ENCODE results near the gene WNT11. TPM values are rescaled to one million over a fixed set of nuclear protein-coding genes. Genes with fewer than 3 reads are reported as not detected.
A peak's percentile ranks its signal among the peaks of the same experiment; 100 is the strongest.

The WNT11 gene
- total and polyA plus RNA-seq, 2 of the 13 experiments (the other 11 are each of a cell fraction or from before 2014, with no cell fraction given) = 0.34 to 0.66 TPM

GRCh38 chr11:76148941-76149613 lies 57.2 kb downstream of the WNT11 start (continued):
- peak; percentile 83 for TF ChIP-seq ETV5 (CRISPR knock-in tag; IDR thresholded peaks at IDR 0.05; ENCODE audit: borderline replicate concordance)
- no peak for TF ChIP-seq MBNL3 (CRISPR knock-in tag; conservative IDR thresholded peaks at IDR 0.05)
- TF ChIP-seq HCFC1 (IDR thresholded peaks at IDR 0.05; ENCODE audit: low read depth, low read length) = no peak
- TF ChIP-seq ZNF547 (CRISPR knock-in tag; IDR thresholded peaks at IDR 0.05) = no peak
- no peak for TF ChIP-seq YEATS4 (CRISPR knock-in tag; IDR thresholded peaks at IDR 0.05; ENCODE audit: borderline replicate concordance)
- TF ChIP-seq SRSF1 (optimal IDR thresholded peaks at IDR 0.05; ENCODE audit: low read depth, low read length) = no peak
- no peak for TF ChIP-seq NFE2L2 (IDR thresholded peaks at IDR 0.05; ENCODE audit: low read length)
- TF ChIP-seq ZBTB39 (CRISPR knock-in tag; IDR thresholded peaks at IDR 0.05) = no peak
- TF ChIP-seq ZSCAN30 (CRISPR knock-in tag; IDR thresholded peaks at IDR 0.05) = no peak
- TF ChIP-seq KDM3A (CRISPR knock-in tag; IDR thresholded peaks at IDR 0.05; ENCODE audit: low read depth) = no peak
- no peak for TF ChIP-seq TRIM22 (IDR thresholded peaks at IDR 0.05)
- TF ChIP-seq PHF20 (CRISPR knock-in tag; IDR thresholded peaks at IDR 0.05) = no peak
- TF ChIP-seq ZNF367 (CRISPR knock-in tag; IDR thresholded peaks at IDR 0.05; ENCODE audit: borderline replicate concordance) = no peak
- TF ChIP-seq ZBTB46 (CRISPR knock-in tag; IDR thresholded peaks at IDR 0.05; ENCODE audit: borderline replicate concordance) = 0 out of 2 replicates have a peak, but pooled peaks have one; percentile 49
- TF ChIP-seq ZNF10 (CRISPR knock-in tag; IDR thresholded peaks at IDR 0.05; ENCODE audit: borderline replicate concordance, low read depth) = no peak
- 0 out of 2 replicates have a peak, but pooled peaks have one; percentile 28 for TF ChIP-seq KAT8 (CRISPR knock-in tag; IDR thresholded peaks at IDR 0.05)
- no peak for TF ChIP-seq U2AF1 (optimal IDR thresholded peaks at IDR 0.05; ENCODE audit: low read depth, low read length)
- no peak for TF ChIP-seq ATM (IDR thresholded peaks at IDR 0.05; ENCODE audit: borderline replicate concordance)
- TF ChIP-seq RFXAP (CRISPR knock-in tag; IDR thresholded peaks at IDR 0.05; ENCODE audit: borderline replicate concordance) = no peak
- no peak for TF ChIP-seq TRAFD1 (CRISPR knock-in tag; IDR thresholded peaks at IDR 0.05; ENCODE audit: borderline replicate concordance)
- no peak for TF ChIP-seq ZNF335 (CRISPR knock-in tag; IDR thresholded peaks at IDR 0.05)
- no peak for TF ChIP-seq GPN1 (CRISPR knock-in tag; IDR thresholded peaks at IDR 0.05; ENCODE audit: borderline replicate concordance)
- TF ChIP-seq ARNT (IDR thresholded peaks at IDR 0.05) = no peak
- no peak for TF ChIP-seq ATF4 (CRISPR knock-in tag; IDR thresholded peaks at IDR 0.05)
